ENCODE data around the gene KCTD2.

DNA sequence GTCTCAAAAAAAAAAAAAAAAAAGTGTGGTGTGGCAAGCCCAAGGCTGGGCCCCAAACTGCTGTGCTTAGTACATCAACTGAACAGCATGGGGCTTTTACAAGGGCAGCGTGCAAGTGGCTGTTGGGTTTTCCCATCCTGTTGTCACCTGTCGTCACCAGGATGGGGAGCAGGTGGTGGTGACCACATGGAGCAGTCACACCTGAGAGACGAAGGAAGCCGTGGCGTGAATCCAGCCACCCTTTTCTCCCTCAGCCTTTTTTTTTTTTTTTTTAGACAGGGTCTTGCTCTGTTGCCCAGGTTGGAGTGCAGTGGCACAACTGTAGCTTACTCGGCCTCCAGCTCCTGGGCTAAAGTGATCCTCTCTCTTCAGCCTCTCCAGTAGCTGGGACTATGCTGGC is 38.7 kb upstream of the KCTD2 start:
- TF ChIP-seq POLR2AphosphoS5 (IDR thresholded peaks at IDR 0.05; ENCODE audit: low read depth, low read length) (no peak), SIN3A (IDR thresholded peaks at IDR 0.05; ENCODE audit: borderline replicate concordance, insufficient read depth, low read length) (no peak), TAF1 (IDR thresholded peaks at IDR 0.05; ENCODE audit: borderline replicate concordance, insufficient read depth, low read length) (no peak), FOXP2 (optimal IDR thresholded peaks at IDR 0.05; ENCODE audit: borderline replicate concordance, extremely low read depth, extremely low read length, insufficient read depth) (no peak)
- TF ChIP-seq, protein P1, sequence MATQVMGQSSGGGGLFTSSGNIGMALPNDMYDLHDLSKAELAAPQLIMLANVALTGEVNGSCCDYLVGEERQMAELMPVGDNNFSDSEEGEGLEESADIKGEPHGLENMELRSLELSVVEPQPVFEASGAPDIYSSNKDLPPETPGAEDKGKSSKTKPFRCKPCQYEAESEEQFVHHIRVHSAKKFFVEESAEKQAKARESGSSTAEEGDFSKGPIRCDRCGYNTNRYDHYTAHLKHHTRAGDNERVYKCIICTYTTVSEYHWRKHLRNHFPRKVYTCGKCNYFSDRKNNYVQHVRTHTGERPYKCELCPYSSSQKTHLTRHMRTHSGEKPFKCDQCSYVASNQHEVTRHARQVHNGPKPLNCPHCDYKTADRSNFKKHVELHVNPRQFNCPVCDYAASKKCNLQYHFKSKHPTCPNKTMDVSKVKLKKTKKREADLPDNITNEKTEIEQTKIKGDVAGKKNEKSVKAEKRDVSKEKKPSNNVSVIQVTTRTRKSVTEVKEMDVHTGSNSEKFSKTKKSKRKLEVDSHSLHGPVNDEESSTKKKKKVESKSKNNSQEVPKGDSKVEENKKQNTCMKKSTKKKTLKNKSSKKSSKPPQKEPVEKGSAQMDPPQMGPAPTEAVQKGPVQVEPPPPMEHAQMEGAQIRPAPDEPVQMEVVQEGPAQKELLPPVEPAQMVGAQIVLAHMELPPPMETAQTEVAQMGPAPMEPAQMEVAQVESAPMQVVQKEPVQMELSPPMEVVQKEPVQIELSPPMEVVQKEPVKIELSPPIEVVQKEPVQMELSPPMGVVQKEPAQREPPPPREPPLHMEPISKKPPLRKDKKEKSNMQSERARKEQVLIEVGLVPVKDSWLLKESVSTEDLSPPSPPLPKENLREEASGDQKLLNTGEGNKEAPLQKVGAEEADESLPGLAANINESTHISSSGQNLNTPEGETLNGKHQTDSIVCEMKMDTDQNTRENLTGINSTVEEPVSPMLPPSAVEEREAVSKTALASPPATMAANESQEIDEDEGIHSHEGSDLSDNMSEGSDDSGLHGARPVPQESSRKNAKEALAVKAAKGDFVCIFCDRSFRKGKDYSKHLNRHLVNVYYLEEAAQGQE (IDR thresholded peaks at IDR 0.05; ENCODE audit: insufficient read depth in 1 of 2, low read depth in 2 of 2, low read length in 2 of 2), result no peak
